A549 (cell line): ENCODE measurements around the gene NELFA. TPM values are rescaled to one million over a fixed set of nuclear protein-coding genes. Genes with fewer than 3 reads are reported as not detected.

Source experiments
- ATAC-seq, 2 experiments: fragments of 200-7000 bp in 1 of 2; fragments of >200 bp in 1 of 2; cut with Nextera tagmentation in 1 of 2; cut with Tn5 transposase in 1 of 2; 3 replicates each; pipeline versions ENCODE4 v1.8.0 to v1.9.1; 2018 to 2020; ENCODE audit warnings: mild to moderate bottlenecking in 1 of 2, moderate library complexity in 1 of 2
- CTCF ChIA-PET: fragments of 300-600 bp; sonication (Branson Sonifier 250); formaldehyde crosslinking; extraction: SDS; loops from one replicate; lab custom pipeline; 2021; ENCODE audit warnings: antibody characterized with exemption, inconsistent platforms; lab: Yijun Ruan, JAX
- POLR2A ChIA-PET: fragments of 350-600 bp; formaldehyde crosslinking; extraction: SDS; loops from one replicate; lab custom pipeline; 2021; ENCODE audit warnings: antibody characterized with exemption, inconsistent platforms; lab: Yijun Ruan, JAX
- DNase-seq, 2 experiments: peaks; one replicate each; pipeline versions ENCODE4 v3.0.0 to v3.0.0-alpha.2; 2011 to 2016; ENCODE audit warnings: low read depth in 1 of 2, low spot score in 1 of 2
- FAIRE-seq: peaks from 2 replicates; lab custom pipeline; 2011; peaks lifted over from hg19 to GRCh38; lab: Jason Lieb, UNC
- H3K27ac ChIP-seq, 2 experiments: fragments of >200 bp; sonication (Bioruptor Twin); formaldehyde crosslinking; 3 replicates each; pipeline ENCODE4 v1.5.1; 2016 to 2017
- H3K4me1 ChIP-seq: fragments of >200 bp; sonication (Bioruptor Twin); formaldehyde crosslinking; 3 replicates; pipeline ENCODE4 v1.6.1; 2016
- H3K4me2 ChIP-seq: fragments of >200 bp; sonication (Bioruptor Twin); formaldehyde crosslinking; 3 replicates; pipeline ENCODE4 v1.6.1; 2016
- H3K4me3 ChIP-seq: fragments of >200 bp; sonication (Bioruptor Twin); formaldehyde crosslinking; 3 replicates; pipeline ENCODE4 v1.5.1; 2016
- H3K9me3 ChIP-seq: fragments of >200 bp; sonication (Bioruptor Twin); formaldehyde crosslinking; 3 replicates; pipeline ENCODE4 v1.6.1; 2016
- BHLHE40 ChIP-seq: IDR thresholded peaks from 2 replicates; pipeline ENCODE4 v1.6.1; 2012; ENCODE audit warnings: low read depth, low read length, inconsistent platforms
- CBX2 ChIP-seq: fragments of 200-600 bp; sonication (generic); IDR thresholded peaks from 2 replicates; pipeline ENCODE4 v1.6.1; 2016; ENCODE audit warnings: low read depth, mild to moderate bottlenecking, borderline replicate concordance
- CBX8 ChIP-seq: fragments of 200-600 bp; sonication (generic); IDR thresholded peaks from 2 replicates; pipeline ENCODE4 v1.6.1; 2016
- CHD4 ChIP-seq: fragments of 200-600 bp; sonication (generic); IDR thresholded peaks from 2 replicates; pipeline ENCODE4 v1.6.1; 2016; ENCODE audit warnings: antibody characterized with exemption, mild to moderate bottlenecking, borderline replicate concordance
- EHF ChIP-seq: fragments of 250-450 bp; sonication (Bioruptor Pico); IDR thresholded peaks from 2 replicates; pipeline ENCODE4 v1.5.0; 2020; ENCODE audit warnings: mild to moderate bottlenecking
- EHMT2 ChIP-seq: fragments of 200-600 bp; sonication (generic); IDR thresholded peaks from 2 replicates; pipeline ENCODE4 v1.6.1; 2016; ENCODE audit warnings: antibody characterized with exemption, low read depth, mild to moderate bottlenecking, moderate library complexity
- HDAC2 ChIP-seq: fragments of 200-600 bp; sonication (generic); IDR thresholded peaks from 2 replicates; pipeline ENCODE4 v1.6.1; 2016
- HOXA7 ChIP-seq: fragments of 250-450 bp; sonication (Bioruptor Pico); IDR thresholded peaks from 2 replicates; pipeline ENCODE4 v1.5.0; 2020; ENCODE audit warnings: mild to moderate bottlenecking, moderate library complexity
- HOXB5 ChIP-seq: fragments of 250-450 bp; sonication (Bioruptor Pico); IDR thresholded peaks from 2 replicates; pipeline ENCODE4 v1.5.0; 2020; ENCODE audit warnings: mild to moderate bottlenecking, moderate library complexity
- JUNB ChIP-seq: fragments of >200 bp; sonication (Bioruptor Twin); formaldehyde crosslinking; IDR thresholded peaks from 2 replicates; pipeline ENCODE4 v1.6.1; 2016
- PHF8 ChIP-seq: fragments of 200-600 bp; sonication (generic); IDR thresholded peaks from 2 replicates; pipeline ENCODE4 v1.6.1; 2016; ENCODE audit warnings: low read depth, mild to moderate bottlenecking, antibody characterized with exemption, moderate library complexity, borderline replicate concordance
- RFX5 ChIP-seq: fragments of 450-650 bp; IDR thresholded peaks from 2 replicates; pipeline ENCODE4 v1.7.1; 2014; ENCODE audit warnings: antibody characterized with exemption, mild to moderate bottlenecking, moderate library complexity
- RNF2 ChIP-seq: fragments of 200-600 bp; sonication (generic); IDR thresholded peaks from 2 replicates; pipeline ENCODE4 v1.6.1; 2016; ENCODE audit warnings: low read depth, mild to moderate bottlenecking, antibody characterized with exemption, moderate library complexity, borderline replicate concordance
- TP53 ChIP-seq: fragments of 250-450 bp; sonication (Bioruptor Pico); IDR thresholded peaks from 2 replicates; pipeline ENCODE4 v1.5.0; 2021; ENCODE audit warnings: mild to moderate bottlenecking, moderate library complexity
- ZFP36 ChIP-seq: fragments of 450-650 bp; IDR thresholded peaks from 2 replicates; pipeline ENCODE4 v1.6.1; 2014; ENCODE audit warnings: borderline replicate concordance; ENCODE audit not compliant: partially characterized antibody
- WGBS: methylation state at CpG from one replicate; pipeline ENCODE4 v1.1.6; 2017; ENCODE audit errors: missing lambda C conversion rate; 5-methylcytosine and 5-hydroxymethylcytosine counted together
- polyA plus RNA-seq, 4 experiments: library from polyadenylated mRNA; depleted of rRNA in 3 of 4; stranded (reverse); fragments of >200 nt; fragmentation: RNase III in 1 of 4; extraction: RNeasy Plus Mini Kit Qiagen cat#74134 plus additional on column Dnase treatment in 1 of 4; gene quantifications; 2 replicates in 3 of 4; 3 replicates in 1 of 4; pipeline ENCODE4 v1.2.3, GENCODE V29; 2011 to 2017
- TF ChIP-seq, protein P1 (sequence below): fragments of 150-350 bp; IDR thresholded peaks from 2 replicates; pipeline ENCODE4 v1.6.1; 2014; ENCODE audit warnings: low read depth, mild to moderate bottlenecking, low read length
- TF ChIP-seq, protein P2 (sequence below): fragments of >200 bp; sonication (Bioruptor Twin); formaldehyde crosslinking; IDR thresholded peaks from 2 replicates; pipeline ENCODE4 v1.6.1; 2016
- TF ChIP-seq, protein P3 (sequence below): fragments of >200 bp; sonication (Bioruptor Twin); formaldehyde crosslinking; IDR thresholded peaks from 3 replicates; pipeline ENCODE4 v1.5.1; 2016
- TF ChIP-seq, protein P4 (sequence below): fragments of 450-650 bp; IDR thresholded peaks from 2 replicates; pipeline ENCODE4 v1.6.1; 2014; ENCODE audit warnings: antibody characterized with exemption
- TF ChIP-seq, protein P5 (sequence below): IDR thresholded peaks from 2 replicates; pipeline ENCODE4 v1.6.1; 2012; ENCODE audit warnings: low read depth, borderline replicate concordance
- TF ChIP-seq, protein P6 (sequence below): IDR thresholded peaks from 2 replicates; pipeline ENCODE4 v1.6.1; 2012

NELFA gene
- polyA plus RNA-seq, 2 of the 4 experiments (the other 2 are of a cell fraction): 11.1 to 18.3 TPM

DNA sequence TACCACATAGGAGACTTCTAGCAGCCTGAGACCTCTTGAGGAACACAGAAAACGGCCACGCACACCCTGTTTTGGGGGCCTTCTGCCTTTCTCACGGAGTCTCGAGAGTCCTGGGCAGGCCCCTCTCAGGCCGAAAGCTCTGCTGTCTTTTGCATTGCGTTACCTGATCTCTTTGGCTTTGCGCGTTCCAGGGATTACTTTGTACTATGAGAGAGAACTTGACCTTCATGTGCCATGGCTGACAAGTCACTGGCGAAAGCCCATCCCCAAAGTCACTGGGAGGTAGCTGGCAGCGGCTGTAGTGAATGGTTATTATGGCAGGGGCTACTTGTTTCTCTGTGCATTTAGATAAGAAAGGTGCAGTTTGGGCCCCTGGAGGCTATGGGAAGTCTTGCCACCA is 42.3 kb upstream of the NELFA start:
- ChIA-PET POLR2A (no interaction called here), CTCF (interaction anchor here (1.0 kb wide), 1 partner anchor 10 kb away, joined by 3 read pairs; no protein-coding TSS in a partner anchor)
- FAIRE-seq: no peak
- no peak overlapping the region for H3K27ac ChIP-seq
- 88% methylated on average over 10 of the region's 10 CpGs for WGBS
- no peaks in the 10 kb centered on the region; the same call in 2 of the 3 replicates for H3K4me1 ChIP-seq
- no peak overlapping the region for H3K4me3 ChIP-seq
- TF ChIP-seq TP53 (CRISPR knock-in tag) (no peak), HDAC2 (no peak), HOXB5 (CRISPR knock-in tag) (no peak), HOXA7 (CRISPR knock-in tag) (no peak), JUNB (no peak), RNF2 (no peak), CBX8 (no peak), PHF8 (no peak), EHMT2 (no peak), BHLHE40 (no peak), ZFP36 (no peak), EHF (CRISPR knock-in tag) (no peak), CBX2 (no peak)
- TF ChIP-seq, protein P1, sequence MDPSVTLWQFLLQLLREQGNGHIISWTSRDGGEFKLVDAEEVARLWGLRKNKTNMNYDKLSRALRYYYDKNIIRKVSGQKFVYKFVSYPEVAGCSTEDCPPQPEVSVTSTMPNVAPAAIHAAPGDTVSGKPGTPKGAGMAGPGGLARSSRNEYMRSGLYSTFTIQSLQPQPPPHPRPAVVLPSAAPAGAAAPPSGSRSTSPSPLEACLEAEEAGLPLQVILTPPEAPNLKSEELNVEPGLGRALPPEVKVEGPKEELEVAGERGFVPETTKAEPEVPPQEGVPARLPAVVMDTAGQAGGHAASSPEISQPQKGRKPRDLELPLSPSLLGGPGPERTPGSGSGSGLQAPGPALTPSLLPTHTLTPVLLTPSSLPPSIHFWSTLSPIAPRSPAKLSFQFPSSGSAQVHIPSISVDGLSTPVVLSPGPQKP: no peak
- TF ChIP-seq, protein P2, sequence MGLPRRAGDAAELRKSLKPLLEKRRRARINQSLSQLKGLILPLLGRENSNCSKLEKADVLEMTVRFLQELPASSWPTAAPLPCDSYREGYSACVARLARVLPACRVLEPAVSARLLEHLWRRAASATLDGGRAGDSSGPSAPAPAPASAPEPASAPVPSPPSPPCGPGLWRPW: no peak
- TF ChIP-seq, protein P3, sequence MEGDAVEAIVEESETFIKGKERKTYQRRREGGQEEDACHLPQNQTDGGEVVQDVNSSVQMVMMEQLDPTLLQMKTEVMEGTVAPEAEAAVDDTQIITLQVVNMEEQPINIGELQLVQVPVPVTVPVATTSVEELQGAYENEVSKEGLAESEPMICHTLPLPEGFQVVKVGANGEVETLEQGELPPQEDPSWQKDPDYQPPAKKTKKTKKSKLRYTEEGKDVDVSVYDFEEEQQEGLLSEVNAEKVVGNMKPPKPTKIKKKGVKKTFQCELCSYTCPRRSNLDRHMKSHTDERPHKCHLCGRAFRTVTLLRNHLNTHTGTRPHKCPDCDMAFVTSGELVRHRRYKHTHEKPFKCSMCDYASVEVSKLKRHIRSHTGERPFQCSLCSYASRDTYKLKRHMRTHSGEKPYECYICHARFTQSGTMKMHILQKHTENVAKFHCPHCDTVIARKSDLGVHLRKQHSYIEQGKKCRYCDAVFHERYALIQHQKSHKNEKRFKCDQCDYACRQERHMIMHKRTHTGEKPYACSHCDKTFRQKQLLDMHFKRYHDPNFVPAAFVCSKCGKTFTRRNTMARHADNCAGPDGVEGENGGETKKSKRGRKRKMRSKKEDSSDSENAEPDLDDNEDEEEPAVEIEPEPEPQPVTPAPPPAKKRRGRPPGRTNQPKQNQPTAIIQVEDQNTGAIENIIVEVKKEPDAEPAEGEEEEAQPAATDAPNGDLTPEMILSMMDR: no peak
- TF ChIP-seq, protein P4, sequence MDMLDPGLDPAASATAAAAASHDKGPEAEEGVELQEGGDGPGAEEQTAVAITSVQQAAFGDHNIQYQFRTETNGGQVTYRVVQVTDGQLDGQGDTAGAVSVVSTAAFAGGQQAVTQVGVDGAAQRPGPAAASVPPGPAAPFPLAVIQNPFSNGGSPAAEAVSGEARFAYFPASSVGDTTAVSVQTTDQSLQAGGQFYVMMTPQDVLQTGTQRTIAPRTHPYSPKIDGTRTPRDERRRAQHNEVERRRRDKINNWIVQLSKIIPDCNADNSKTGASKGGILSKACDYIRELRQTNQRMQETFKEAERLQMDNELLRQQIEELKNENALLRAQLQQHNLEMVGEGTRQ: no peak
- TF ChIP-seq, protein P5, sequence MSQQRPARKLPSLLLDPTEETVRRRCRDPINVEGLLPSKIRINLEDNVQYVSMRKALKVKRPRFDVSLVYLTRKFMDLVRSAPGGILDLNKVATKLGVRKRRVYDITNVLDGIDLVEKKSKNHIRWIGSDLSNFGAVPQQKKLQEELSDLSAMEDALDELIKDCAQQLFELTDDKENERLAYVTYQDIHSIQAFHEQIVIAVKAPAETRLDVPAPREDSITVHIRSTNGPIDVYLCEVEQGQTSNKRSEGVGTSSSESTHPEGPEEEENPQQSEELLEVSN: no peak
- no peaks in the 10 kb centered on the region for H3K9me3 ChIP-seq
- no peak for ATAC-seq
- no peak for DNase-seq
- no peak overlapping the region for H3K4me2 ChIP-seq

DNA sequence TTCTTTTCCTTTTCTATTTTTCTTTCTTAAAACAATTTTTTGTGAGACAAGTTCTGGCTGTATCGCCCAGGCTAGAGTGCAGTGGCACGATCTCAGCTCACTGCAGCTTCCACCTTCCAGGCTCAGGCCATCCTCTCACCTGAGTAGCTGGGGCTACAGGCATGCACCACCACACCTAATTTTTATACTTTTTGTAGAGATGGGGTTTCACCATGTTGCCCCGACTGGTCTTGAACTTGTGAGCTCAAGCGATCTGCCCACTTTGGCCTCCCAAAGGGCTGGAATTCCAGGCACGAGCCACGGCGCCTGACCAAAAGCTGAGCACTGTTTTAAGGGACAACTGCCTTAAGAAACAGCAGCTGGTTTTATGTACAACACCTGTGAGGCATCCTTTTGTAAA is 41.0 kb upstream of the NELFA start:
- Histone ChIP-seq H3K4me1 (no peaks in the 10 kb centered on the region; the same call in 2 of the 3 replicates), H3K27ac (no peak overlapping the region), H3K4me2 (no peak overlapping the region), H3K4me3 (no peak overlapping the region), H3K9me3 (peaks cover under 1% of the 10 kb centered on the region; the same call in 1 of the 3 replicates)
- ChIA-PET CTCF (interaction anchor here (1.0 to 1.4 kb wide), 2 partner anchors 9 to 13 kb away, joined by 3 read pairs; no protein-coding TSS in a partner anchor), POLR2A (no interaction called here)
- FAIRE-seq (no peak), DNase-seq (no peak), ATAC-seq (no peak)
- WGBS: 92% methylated on average over 7 of the region's 7 CpGs
- no peak for TF ChIP-seq HOXB5 (CRISPR knock-in tag)
- TF ChIP-seq RFX5: no peak
- TF ChIP-seq, protein P6, sequence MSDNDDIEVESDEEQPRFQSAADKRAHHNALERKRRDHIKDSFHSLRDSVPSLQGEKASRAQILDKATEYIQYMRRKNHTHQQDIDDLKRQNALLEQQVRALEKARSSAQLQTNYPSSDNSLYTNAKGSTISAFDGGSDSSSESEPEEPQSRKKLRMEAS: no peak
- no peak for TF ChIP-seq CBX2
- no peak for TF ChIP-seq CHD4
- TF ChIP-seq PHF8: no peak
- TF ChIP-seq ZFP36: no peak
- TF ChIP-seq, protein P3: no peak
- TF ChIP-seq, protein P1: no peak
